Activated T-cell treated with anti-CD3 and anti-CD28 coated beads, Interleukin-2, amount 50 U/mL, for 24 hours (primary cell): ENCODE measurements around the gene IGFL2.

Source experiments
- DNase-seq: peaks from one replicate; pipeline ENCODE4 v3.0.0-alpha.2; 2020
- H3K27ac Mint-ChIP-seq: 2 replicates; pipeline ENCODE4 v1.8.0; 2020; ENCODE audit warnings: mild to moderate bottlenecking, mixed read lengths
- H3K27me3 Mint-ChIP-seq: 2 replicates; pipeline ENCODE4 v1.8.0; 2020; ENCODE audit warnings: mixed read lengths
- H3K36me3 Mint-ChIP-seq: 2 replicates; pipeline ENCODE4 v1.8.0; 2020; ENCODE audit warnings: low read depth, mixed read lengths
- H3K4me1 Mint-ChIP-seq: 2 replicates; pipeline ENCODE4 v1.8.0; 2020; ENCODE audit warnings: low read depth, mixed read lengths
- H3K4me3 Mint-ChIP-seq: 2 replicates; pipeline ENCODE4 v1.8.0; 2020; ENCODE audit warnings: mild to moderate bottlenecking, moderate library complexity, mixed read lengths
- H3K9me3 Mint-ChIP-seq: 2 replicates; pipeline ENCODE4 v1.8.0; 2020; ENCODE audit warnings: mixed read lengths

The IGFL2 gene

DNA sequence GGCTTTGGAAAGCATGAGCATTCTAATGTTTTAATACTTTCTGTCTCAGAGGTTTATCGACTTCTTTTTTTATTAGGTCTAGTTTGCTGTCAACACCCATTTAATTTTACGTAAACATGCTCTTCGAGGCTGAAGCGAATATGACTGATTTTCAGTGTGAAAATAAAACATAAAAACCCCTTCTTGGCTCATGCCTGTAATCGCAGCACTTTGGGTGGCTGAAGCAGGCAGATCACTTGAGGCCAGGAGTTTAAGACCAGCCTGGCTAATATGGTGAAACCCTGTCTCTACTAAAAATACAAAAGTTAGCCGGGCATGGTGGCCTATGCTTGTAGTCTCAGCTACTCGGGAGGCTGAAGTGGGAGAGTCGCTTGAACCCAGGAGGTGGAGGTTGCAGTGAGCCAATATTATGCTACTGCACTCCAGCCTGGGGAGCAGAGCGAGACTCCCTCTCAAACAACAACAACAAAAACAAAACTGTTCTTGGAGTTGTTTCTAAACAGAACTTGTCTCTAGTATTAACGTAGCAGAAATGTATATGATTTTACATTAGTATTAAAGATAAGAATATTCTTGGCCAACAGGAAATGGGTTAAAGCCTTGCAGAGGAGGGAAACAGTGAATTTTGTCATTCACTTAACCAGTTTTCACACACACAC, 16.4 kb upstream of the IGFL2 start:
- peaks cover 87% of the 10 kb centered on the region for H3K27me3 Mint-ChIP-seq
- DNase-seq, result no peak
- H3K36me3 Mint-ChIP-seq, result no peaks in the 10 kb centered on the region
- no peak overlapping the region for H3K4me3 Mint-ChIP-seq
- no peaks in the 10 kb centered on the region for H3K9me3 Mint-ChIP-seq
- no peaks in the 10 kb centered on the region for H3K4me1 Mint-ChIP-seq
- no peak overlapping the region for H3K27ac Mint-ChIP-seq

DNA sequence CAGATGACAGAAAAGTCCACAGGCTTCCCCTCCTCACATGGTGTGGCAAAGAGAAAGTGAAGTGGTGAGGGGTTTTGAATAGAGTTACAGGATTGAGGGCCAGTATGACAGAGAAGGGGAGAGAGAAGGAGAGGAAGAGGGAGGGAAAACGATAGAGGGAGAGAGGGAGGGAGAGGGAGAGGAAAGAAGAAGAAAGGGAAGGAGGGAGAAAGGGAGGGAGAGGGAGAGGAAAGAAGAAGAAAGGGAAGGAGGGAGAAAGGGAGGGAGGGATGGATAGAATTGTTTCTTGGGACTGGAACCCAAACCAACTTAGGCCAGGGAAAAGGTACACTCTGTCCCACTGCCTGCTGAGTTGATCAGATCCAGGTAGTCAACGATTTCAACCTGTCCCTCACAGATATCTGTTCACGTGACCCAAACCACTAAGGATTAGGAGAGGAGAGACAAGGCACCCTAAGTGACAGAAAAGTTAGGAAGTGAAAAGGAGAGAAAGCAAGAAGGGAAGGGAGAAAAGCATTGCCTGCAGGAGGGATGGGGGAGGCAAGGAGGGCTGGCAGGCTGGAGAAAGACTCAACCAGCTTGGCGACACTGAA, 15.4 kb upstream of the IGFL2 start:
- no peak for DNase-seq
- no peaks in the 10 kb centered on the region for H3K4me1 Mint-ChIP-seq
- no peak overlapping the region for H3K27ac Mint-ChIP-seq
- H3K9me3 Mint-ChIP-seq, result no peaks in the 10 kb centered on the region
- H3K36me3 Mint-ChIP-seq, result no peaks in the 10 kb centered on the region
- H3K27me3 Mint-ChIP-seq, result peaks cover 88% of the 10 kb centered on the region
- no peak overlapping the region for H3K4me3 Mint-ChIP-seq

DNA sequence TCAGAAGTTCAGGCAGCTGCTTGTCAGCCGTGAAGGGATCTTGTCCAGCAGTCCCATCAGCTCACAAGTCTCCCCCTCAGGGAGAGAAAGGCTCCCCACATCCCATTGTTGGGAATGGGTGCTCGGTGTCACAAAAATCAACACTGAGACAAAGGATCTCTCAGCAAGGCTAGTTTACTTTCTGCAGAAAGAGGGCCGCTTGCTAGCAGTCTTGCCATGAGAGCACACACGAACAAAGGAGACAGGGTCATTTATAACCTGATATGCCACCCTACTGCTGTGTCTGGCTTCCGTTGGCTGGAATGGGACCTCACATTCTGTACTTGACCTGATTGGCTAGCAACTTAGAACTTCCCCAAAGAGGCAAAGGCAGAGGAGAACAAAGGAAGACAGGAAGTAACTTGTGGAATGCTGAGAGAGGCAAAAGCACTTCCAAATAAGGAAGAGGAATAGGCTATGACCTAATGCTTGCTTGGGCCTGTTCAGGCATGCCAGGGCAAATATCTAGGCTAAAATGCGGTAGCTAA, 14.9 kb upstream of the IGFL2 start:
- Mint-ChIP-seq H3K9me3 (no peaks in the 10 kb centered on the region), H3K27me3 (peaks cover 88% of the 10 kb centered on the region), H3K27ac (no peak overlapping the region), H3K4me3 (no peak overlapping the region), H3K4me1 (peaks cover 2% of the 10 kb centered on the region), H3K36me3 (no peaks in the 10 kb centered on the region)
- DNase-seq, result no peak

DNA sequence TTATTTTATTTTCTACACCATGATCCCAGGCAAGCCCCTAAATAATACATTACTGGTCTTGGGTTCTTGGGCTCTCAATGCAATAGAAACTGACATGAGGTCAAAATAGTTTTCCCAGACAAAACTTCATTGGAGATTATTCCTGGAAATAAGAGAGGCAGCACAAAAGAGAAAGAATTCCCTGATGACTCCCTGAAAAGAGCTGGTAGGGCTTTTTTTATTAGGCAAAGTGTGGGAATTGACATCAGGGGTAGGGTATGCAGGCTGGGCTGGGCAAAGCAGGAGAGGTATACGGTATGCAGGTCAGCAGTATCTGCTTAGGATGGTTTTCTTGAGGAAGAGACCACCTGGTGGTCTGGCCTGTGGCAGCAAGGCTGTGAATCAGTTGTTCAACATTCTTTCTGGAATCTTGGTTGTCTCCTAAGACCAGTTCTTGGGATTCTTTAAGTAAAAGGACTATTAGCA, 14.2 kb upstream of the IGFL2 start:
- H3K4me3 Mint-ChIP-seq, result no peak overlapping the region
- H3K27me3 Mint-ChIP-seq, result peaks cover 88% of the 10 kb centered on the region
- H3K9me3 Mint-ChIP-seq, result no peaks in the 10 kb centered on the region
- peaks cover 2% of the 10 kb centered on the region for H3K4me1 Mint-ChIP-seq
- DNase-seq, result no peak
- no peaks in the 10 kb centered on the region for H3K36me3 Mint-ChIP-seq
- no peak overlapping the region for H3K27ac Mint-ChIP-seq

DNA sequence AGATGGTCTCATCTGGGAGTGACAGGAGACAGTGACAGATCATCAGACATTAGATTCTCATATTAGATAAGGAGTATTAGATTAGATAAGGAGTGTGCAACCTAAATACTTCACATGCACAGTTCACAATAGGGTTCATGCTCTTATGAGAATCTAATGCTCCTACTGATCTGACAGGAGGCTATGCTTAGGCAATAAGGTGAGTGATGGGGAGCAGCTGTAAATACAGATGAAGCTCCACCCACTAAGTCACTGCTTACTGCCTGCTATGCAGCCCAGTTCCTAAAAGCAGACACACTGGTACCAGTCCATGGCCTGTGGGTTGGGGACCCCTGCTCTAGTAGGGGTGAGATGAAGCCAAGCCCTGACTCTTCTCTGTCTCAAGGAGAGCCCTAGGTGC, 13.5 kb upstream of the IGFL2 start:
- Mint-ChIP-seq H3K4me3 (no peak overlapping the region), H3K27me3 (peaks cover 85% of the 10 kb centered on the region), H3K27ac (no peak overlapping the region), H3K4me1 (peaks cover 2% of the 10 kb centered on the region), H3K9me3 (no peaks in the 10 kb centered on the region), H3K36me3 (no peaks in the 10 kb centered on the region)
- no peak for DNase-seq

DNA sequence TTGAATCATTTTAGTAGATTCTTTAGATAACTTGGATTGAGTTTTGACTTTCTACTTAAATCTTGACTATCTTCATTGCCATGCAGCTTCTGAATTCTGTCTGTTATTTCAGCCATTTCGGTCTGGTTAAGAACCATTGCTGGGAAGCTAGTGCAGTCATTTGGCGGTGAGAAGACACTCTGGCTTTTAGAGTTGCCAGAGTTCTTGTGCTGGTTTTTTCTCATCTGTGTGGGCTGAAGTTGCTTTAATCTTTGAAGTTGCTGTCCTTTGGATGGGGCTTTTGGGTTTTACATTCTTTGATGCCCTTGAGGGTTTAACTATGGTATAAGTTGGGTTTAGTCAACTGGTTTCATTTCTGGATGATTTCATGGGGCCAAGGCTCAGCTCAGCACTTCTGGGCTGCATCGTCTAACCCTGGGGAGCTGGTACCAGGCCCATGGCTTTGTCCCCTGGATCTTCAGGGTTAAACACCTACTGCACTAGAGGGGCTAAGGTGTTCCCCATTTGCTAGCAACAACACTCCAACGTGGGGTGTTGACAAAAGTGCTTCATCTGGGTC, 10.0 kb upstream of the IGFL2 start:
- H3K4me1 Mint-ChIP-seq, result peaks cover 2% of the 10 kb centered on the region
- H3K36me3 Mint-ChIP-seq, result no peaks in the 10 kb centered on the region
- no peak for DNase-seq
- no peak overlapping the region for H3K4me3 Mint-ChIP-seq
- H3K9me3 Mint-ChIP-seq, result no peaks in the 10 kb centered on the region
- no peak overlapping the region for H3K27ac Mint-ChIP-seq
- peaks cover 68% of the 10 kb centered on the region for H3K27me3 Mint-ChIP-seq

DNA sequence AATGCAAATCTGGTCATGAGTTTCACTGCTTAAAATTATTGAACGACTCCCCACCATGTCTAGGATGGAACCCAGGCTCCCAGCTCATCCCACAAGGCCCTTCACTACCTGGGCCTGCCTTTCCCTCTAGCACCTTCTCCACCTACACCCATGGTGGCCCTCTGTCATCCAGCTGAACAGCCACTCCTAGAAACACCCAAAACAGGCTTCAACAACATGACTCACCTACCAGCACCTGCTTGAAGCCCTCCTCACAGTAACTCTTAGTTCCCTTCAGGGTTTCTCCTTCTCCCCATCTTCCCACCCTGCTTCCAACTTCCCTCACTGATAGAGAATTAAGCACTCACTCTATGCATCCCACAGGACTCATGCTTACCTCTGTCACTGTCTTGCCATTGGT, 6.6 kb upstream of the IGFL2 start:
- no peaks in the 10 kb centered on the region for H3K36me3 Mint-ChIP-seq
- peaks cover 60% of the 10 kb centered on the region for H3K27me3 Mint-ChIP-seq
- no peaks in the 10 kb centered on the region for H3K9me3 Mint-ChIP-seq
- no peak overlapping the region for H3K27ac Mint-ChIP-seq
- no peak overlapping the region for H3K4me3 Mint-ChIP-seq
- peaks cover 2% of the 10 kb centered on the region for H3K4me1 Mint-ChIP-seq
- DNase-seq, result no peak

DNA sequence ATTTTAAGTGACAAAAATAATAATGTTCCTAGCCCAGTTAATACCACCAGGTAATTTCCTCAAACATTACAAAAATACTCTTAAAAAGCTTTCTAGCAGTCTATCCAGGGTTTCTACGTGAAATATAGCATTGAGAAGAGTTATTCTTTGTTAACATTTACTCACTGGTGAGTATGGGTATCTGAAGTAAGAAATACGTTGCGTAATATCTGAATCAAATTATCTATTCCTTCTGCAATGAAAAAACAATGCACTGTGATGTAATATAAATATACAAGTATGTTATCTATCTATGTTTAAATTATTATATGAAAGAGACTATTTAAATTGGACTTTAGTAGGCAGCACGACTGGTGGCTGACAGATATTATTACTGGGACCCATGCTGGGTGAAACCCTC, 5.7 kb upstream of the IGFL2 start:
- Mint-ChIP-seq H3K4me3 (no peak overlapping the region), H3K36me3 (no peaks in the 10 kb centered on the region), H3K27me3 (peaks cover 61% of the 10 kb centered on the region), H3K9me3 (no peaks in the 10 kb centered on the region), H3K27ac (no peak overlapping the region), H3K4me1 (peaks cover 6% of the 10 kb centered on the region)
- DNase-seq, result no peak

DNA sequence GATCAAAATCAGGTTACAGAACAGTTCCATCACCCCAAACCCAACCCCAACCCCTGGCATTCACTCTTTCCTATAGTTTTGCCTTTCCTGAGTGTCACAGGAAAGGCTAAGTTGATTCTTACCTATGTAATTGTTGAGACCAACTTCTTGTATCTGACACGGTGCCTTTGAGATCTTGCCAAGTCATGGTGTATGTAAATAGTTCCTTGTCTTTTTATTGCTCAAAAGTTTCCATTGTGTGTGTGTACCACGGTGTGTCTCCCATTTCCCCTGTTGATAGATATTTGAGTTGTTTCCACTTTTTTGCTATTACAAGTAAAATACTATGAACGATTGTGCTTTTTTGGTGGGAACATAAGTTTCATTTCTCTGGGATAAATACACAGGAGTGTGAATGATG, 3.3 kb upstream of the IGFL2 start:
- Mint-ChIP-seq H3K36me3 (no peaks in the 10 kb centered on the region), H3K27me3 (peaks cover 63% of the 10 kb centered on the region), H3K27ac (no peak overlapping the region), H3K4me3 (no peak overlapping the region), H3K4me1 (peaks cover 20% of the 10 kb centered on the region), H3K9me3 (no peaks in the 10 kb centered on the region)
- DNase-seq, result no peak

DNA sequence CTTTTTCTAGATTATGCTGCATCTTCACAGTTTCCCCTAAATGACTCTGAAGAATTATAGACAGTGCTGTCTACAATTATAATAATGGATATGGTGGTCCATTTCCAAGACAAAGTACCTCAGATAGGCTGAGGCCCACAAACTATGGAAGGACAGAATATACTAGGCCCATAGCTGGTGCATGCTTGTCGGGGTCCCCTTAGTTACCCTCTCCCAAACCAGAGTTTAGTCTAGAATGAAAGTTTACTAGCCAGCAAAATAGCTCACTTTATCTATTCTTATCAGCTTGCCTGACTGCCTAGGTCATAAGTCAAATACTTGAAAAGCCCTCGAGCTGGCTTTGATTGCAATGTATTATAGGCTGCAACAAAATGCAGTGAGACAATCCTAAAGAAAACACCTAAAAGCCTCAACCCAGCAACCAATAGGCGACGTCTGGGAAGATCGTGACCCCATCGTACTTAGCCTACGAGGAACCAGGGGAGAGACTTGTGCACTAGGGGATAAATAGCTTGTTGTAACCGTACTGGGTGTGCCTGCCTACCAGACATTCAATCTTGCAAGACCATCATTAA, 785 bp upstream of the IGFL2 start:
- Mint-ChIP-seq H3K27me3 (peaks cover 69% of the 10 kb centered on the region), H3K36me3 (no peaks in the 10 kb centered on the region), H3K4me3 (no peak overlapping the region), H3K9me3 (no peaks in the 10 kb centered on the region), H3K27ac (no peak overlapping the region), H3K4me1 (peaks cover 20% of the 10 kb centered on the region)
- no peak for DNase-seq

DNA sequence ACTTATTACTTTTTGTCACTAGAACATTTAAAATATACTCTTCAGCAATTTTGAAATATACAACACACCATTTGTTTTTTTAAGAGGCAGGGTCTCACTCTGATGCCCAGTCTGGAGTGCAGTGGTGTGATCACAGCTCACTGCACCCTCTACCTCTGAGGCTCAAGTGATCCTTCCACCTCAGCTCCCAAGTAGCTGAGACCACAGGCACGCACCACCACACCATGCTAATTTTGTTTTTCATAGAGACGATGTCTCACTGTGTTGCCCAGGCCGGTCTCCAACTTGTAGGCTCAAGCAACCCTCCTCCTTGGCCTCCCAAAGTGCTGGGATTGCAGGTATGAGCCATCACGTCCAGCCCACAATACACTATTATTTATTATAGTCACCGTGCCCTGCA, 2.6 kb downstream of the IGFL2 start:
- Mint-ChIP-seq H3K9me3 (no peaks in the 10 kb centered on the region), H3K4me1 (peaks cover 20% of the 10 kb centered on the region), H3K4me3 (no peak overlapping the region), H3K27me3 (peaks cover 82% of the 10 kb centered on the region), H3K36me3 (no peaks in the 10 kb centered on the region), H3K27ac (no peak overlapping the region)
- DNase-seq, result no peak

DNA sequence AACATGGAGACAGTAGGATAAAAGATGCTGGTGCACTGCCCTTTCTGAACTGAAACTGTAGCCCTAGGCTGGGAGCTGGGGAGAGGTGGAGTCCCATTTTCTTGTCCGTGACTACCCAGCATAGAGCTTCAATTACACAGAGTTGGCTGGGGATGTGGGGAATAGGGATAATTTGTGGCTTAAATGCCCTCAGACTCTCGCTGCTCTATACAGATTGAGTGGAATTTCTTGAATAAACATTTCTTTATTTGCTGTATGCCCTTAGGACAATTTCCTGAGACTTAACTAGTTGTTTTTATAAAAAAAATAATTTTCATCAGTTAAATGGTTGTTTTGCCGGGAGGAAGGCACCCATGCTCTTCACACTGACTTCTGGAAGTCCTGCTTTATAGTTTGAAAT, 7.2 kb downstream of the IGFL2 start:
- H3K4me1 Mint-ChIP-seq, result no peaks in the 10 kb centered on the region
- no peaks in the 10 kb centered on the region for H3K9me3 Mint-ChIP-seq
- H3K27ac Mint-ChIP-seq, result no peak overlapping the region
- peaks cover 80% of the 10 kb centered on the region for H3K27me3 Mint-ChIP-seq
- no peaks in the 10 kb centered on the region for H3K36me3 Mint-ChIP-seq
- no peak overlapping the region for H3K4me3 Mint-ChIP-seq
- DNase-seq, result no peak

DNA sequence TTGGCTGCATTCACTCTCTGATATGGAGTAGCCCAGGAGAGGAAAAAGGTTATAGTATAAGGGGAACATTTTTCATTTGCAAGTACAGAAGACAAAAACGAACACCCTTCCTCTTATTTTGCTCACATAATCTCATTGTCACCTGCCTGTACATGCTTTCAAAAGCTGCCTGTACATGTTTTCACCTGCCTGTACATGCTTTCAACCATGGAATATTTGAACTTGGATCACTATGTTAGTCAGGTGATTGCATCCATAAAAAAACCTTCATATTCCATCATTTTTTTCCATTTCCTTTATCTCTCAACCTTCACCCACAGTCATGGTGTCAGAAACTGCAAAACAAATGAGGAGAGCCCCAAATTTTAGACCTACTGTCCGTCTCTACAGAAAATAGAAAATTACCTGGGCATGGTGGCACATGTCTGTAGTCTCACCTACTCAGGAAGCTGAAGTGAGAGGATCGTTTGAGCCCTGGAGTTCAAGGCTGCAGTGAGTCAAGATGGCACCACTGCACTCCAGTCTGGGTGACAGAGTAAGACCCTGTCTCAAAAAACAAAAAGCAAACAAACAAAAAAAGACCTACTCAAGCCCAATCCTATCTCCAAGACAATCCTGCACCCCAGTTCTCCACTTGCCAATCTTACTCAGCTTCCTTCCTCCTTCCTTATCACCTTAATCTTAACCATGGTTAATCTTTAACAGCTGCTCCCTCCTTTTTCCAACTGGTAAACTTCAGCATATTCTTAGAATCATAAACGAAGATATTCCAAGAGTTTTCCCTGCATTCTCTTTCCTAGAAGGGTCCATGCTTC, 11.6 kb downstream of the IGFL2 start:
- DNase-seq, result no peak
- Mint-ChIP-seq H3K9me3 (peaks cover 17% of the 10 kb centered on the region), H3K27me3 (peaks cover 82% of the 10 kb centered on the region), H3K4me1 (no peaks in the 10 kb centered on the region), H3K27ac (no peak overlapping the region), H3K4me3 (no peak overlapping the region), H3K36me3 (no peaks in the 10 kb centered on the region)

DNA sequence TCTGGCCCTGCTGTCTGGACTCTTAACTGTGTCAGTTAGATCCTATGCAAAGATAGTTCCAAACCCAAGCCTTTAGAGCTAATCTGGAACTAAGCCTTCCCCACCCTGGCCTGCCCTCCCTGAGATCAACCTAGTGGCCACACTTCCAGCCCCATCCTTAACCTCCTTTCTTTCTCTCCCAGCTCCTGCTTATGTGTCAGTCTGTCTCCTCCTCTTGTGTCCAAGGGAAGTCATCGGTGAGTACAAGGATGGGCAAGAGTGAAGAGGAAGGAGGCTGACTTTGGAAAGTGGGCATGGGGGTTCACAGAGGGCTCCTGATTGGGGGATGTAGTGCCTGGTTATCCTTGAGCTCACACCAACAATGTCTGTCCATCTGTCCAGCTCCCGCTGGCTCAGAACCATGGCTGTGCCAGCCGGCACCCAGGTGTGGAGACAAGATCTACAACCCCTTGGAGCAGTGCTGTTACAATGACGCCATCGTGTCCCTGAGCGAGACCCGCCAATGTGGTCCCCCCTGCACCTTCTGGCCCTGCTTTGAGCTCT, 12.3 kb downstream of the IGFL2 start:
- Mint-ChIP-seq H3K9me3 (peaks cover 17% of the 10 kb centered on the region), H3K27ac (no peak overlapping the region), H3K27me3 (peaks cover 83% of the 10 kb centered on the region), H3K4me3 (no peak overlapping the region), H3K36me3 (no peaks in the 10 kb centered on the region), H3K4me1 (no peaks in the 10 kb centered on the region)
- DNase-seq, result no peak
